GM13977 (cell line): ENCODE results near the gene NANS.
"Not testable (repeated sequence)": the region's sequence is repeated elsewhere in the genome, so short reads cannot be mapped to it uniquely, and the experiment has no call there.

Experiments used
- DNase-seq: peaks from one replicate; pipeline ENCODE4 v3.0.0; 2012; ENCODE audit warnings: low spot score
- in situ Hi-C: fragments of 300-500 bp; cut with MboI; formaldehyde crosslinking; loops from one replicate; pipeline ENCODE4 v1.12.0; 2022; ENCODE audit warnings: low sequenced_read_pairs, low pct_unique_long_range_greater_than_20kb, mixed read lengths, inconsistent platforms; ENCODE audit not compliant: unreplicated experiment
- TF ChIP-seq, protein P1 (sequence below): IDR thresholded peaks from 2 replicates; pipeline ENCODE4 v1.5.1; 2012; ENCODE audit warnings: mild to moderate bottlenecking, control low read depth; ENCODE audit not compliant: insufficient read depth; ENCODE audit errors: extremely low read depth, missing control alignments

Gene NANS

DNA sequence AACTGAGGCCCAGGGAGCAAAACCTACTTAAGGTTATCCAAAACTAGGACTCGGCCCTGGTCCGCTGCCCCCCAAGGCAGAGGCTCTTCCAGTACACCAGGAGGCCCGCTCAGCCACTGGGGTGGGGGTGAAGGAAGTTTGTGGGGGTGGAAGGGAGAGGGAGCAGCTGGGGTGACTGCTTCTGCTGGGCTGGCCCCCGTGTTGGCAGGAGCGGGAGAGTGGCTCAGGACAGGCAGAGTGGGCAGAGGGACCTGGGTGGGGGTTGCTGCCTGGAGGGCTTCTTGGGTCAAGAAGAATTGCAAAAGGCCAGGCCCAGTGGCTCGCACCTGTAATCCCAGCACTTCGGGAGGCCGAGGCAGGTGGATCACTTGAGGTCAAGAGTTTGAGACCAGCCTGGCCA is 70.7 kb downstream of the NANS start:
- DNase-seq, result no peak
- in situ Hi-C loops, result no loop called here
- TF ChIP-seq, protein P1, sequence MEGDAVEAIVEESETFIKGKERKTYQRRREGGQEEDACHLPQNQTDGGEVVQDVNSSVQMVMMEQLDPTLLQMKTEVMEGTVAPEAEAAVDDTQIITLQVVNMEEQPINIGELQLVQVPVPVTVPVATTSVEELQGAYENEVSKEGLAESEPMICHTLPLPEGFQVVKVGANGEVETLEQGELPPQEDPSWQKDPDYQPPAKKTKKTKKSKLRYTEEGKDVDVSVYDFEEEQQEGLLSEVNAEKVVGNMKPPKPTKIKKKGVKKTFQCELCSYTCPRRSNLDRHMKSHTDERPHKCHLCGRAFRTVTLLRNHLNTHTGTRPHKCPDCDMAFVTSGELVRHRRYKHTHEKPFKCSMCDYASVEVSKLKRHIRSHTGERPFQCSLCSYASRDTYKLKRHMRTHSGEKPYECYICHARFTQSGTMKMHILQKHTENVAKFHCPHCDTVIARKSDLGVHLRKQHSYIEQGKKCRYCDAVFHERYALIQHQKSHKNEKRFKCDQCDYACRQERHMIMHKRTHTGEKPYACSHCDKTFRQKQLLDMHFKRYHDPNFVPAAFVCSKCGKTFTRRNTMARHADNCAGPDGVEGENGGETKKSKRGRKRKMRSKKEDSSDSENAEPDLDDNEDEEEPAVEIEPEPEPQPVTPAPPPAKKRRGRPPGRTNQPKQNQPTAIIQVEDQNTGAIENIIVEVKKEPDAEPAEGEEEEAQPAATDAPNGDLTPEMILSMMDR, result no peak

GRCh38 chr9:98128316-98128715 is 71.8 kb downstream of the NANS start:
- no peak for DNase-seq
- TF ChIP-seq, protein P1, result no peak
- in situ Hi-C loops, result no loop called here

DNA sequence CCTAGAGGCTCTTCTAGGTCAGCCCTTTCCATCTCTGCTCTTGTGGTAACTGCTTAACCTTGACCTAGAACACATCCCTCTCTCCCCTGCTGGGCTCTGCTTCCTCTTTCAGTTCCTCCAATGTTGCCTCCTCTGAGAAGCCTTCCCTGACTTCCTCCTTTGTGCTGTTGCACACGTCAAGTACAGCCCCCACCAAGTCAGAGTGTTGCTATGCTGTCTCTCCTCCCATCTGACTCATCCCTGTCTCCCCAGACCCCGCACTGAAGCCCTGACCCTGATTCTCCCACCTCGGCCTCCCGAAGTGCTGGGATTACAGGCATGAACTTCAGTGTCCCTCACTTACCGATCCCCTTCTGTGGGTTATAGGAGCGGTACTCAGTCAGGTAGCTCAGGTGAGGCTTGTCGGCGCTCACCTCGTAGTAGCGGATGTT is 72.9 kb downstream of the NANS start:
- in situ Hi-C loops, result no loop called here
- DNase-seq, result no peak
- TF ChIP-seq, protein P1, result no peak

DNA sequence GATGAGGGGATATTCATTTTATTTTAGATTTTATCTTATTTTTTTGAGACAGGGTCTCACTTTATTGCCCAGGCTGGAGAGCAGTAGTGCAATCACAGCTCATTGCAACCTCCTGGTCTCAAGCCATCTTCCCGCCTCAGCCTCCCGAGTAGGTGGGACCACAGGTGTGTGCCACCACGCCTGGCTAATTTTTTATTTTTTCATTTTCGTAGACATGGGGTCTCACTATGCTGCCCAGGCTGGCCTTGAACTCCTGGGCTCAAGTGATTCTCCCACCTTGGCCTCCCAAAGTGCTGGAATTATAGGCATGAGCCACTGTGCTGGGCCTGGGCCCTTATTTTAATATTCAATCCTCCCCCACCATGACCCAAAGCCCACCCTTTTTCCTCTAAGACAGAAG is 73.5 kb downstream of the NANS start:
- in situ Hi-C loops, DNase-seq: not testable (repeated sequence)

- no peak for DNase-seq
- TF ChIP-seq, protein P1, result no peak
- in situ Hi-C loops, result no loop called here
Measured at GRCh38 chr9:98130576-98131228, 74.2 kb downstream of the NANS start.

DNA sequence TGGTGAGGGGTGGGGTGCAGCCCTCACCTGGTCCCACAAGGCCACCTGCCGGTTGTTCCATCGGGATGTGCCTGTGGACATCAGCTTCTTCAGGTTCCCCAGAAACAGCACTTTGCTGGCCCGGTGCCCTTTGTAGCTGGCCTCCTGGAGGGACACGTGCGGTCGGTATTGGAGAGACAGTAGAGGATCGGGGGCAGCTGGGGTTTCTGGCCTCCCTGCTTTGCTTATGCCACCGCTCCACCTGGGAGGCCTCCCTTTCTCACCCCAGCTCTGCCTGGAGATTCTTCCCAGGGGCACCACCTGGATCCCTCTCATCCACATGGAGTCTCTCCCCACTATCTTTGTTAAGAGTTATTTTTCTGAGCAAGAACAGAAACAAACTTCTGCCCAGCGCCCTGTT is 75.6 kb downstream of the NANS start:
- in situ Hi-C loops, result no loop called here
- DNase-seq, result no peak
- TF ChIP-seq, protein P1, result no peak
